Body of pancreas (tissue), 4 donors: ENCODE results near the gene FBXL4.

Experiments used
- CTCF ChIP-seq, 7 experiments: fragments of 450-650 bp in 4 of 7; fragments of 200-600 bp in 3 of 7; sonication (generic) in 3 of 7; IDR thresholded peaks; one replicate each; pipeline ENCODE4 v1.5.1; 2016 to 2019; ENCODE audit warnings: antibody characterized with exemption in 7 of 7
- POLR2A ChIP-seq, 3 donors: fragments of 450-650 bp; IDR thresholded peaks; one replicate each; pipeline ENCODE4 v1.6.1; 2016; ENCODE audit warnings: antibody characterized with exemption in 3 of 3, mild to moderate bottlenecking in 2 of 3

DNA sequence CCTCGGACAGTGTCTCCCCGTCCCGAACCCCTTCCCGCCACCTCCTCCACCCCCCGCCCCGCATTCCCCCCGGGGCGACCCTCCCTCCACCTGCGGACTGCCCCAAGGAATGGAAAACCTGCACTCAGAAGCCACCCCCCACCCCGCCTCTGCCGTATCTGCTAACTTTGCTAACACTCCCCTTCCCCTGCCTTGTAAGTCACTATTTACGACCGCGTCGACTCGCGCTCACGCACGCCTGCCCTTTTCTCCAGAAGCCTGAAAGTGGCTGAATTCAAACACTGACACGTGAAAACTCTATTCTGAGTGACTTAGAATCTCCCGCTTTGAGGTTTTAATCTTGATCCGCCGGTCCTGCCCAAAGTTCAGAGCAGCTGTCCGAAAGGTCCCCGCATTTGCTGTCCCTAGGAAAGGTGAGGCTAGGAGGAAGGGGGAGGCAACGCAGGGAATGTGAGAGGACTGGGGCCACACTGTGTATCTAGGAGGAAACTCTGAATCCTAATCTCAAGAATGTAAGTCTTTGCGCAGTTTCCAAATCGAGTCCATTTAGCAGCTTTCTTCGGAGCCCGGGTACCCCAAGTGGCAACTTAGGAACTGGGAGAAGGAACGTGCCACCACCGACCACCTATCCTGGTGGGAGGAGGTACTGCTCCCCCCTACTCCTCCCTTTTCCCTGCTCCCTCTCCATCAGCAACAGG is 122.7 kb downstream of the FBXL4 start:
- no peak for TF ChIP-seq CTCF (IDR thresholded peaks at IDR 0.05)
- no peak for TF ChIP-seq POLR2A (IDR thresholded peaks at IDR 0.05)
